H1 (cell line): ENCODE results near the gene ACAP2. TPM values are rescaled to one million over a fixed set of nuclear protein-coding genes. Genes with fewer than 3 reads are reported as not detected.

ENCODE experiments used
- CTCF ChIA-PET: fragments of 300-600 bp; sonication (Branson Sonifier 250); formaldehyde crosslinking; loops from one replicate; lab custom pipeline; 2021; ENCODE audit not compliant: partially characterized antibody; lab: Charles Lee
- POLR2A ChIA-PET: fragments of 300-600 bp; sonication (Branson Sonifier 250); formaldehyde crosslinking; loops from one replicate; lab custom pipeline; 2021; ENCODE audit warnings: inconsistent platforms; ENCODE audit not compliant: partially characterized antibody; lab: Charles Lee
- DNase-seq, 2 experiments: peaks; one replicate each; pipeline versions ENCODE4 v3.0.0 to v3.0.0-alpha.2; 2010 to 2022; ENCODE audit warnings: low spot score in 2 of 2, low read depth in 1 of 2, mixed read lengths in 1 of 2
- FAIRE-seq: peaks from 2 replicates; lab custom pipeline; 2011; peaks lifted over from hg19 to GRCh38; lab: Jason Lieb, UNC
- H2AFZ ChIP-seq: 2 replicates; pipeline ENCODE4 v1.8.1; 2012; ENCODE audit warnings: low read length, inconsistent platforms
- H2AK5ac ChIP-seq: 2 replicates; pipeline ENCODE4 v1.6.1; 2013; ENCODE audit warnings: low read depth, low read length
- H2BK120ac ChIP-seq: replicated peaks from 2 replicates; pipeline ENCODE3; 2013; ENCODE audit warnings: low read depth, low read length, inconsistent platforms
- H2BK12ac ChIP-seq: 2 replicates; pipeline ENCODE4 v1.6.1; 2013; ENCODE audit warnings: low read depth, low read length
- H2BK15ac ChIP-seq: 2 replicates; pipeline ENCODE4 v1.6.1; 2013; ENCODE audit warnings: low read length
- H2BK20ac ChIP-seq: 2 replicates; pipeline ENCODE4 v1.6.1; 2013; ENCODE audit warnings: low read length
- H2BK5ac ChIP-seq: 2 replicates; pipeline ENCODE4 v1.6.1; 2013; ENCODE audit warnings: low read depth, low read length
- H3K14ac ChIP-seq: 2 replicates; pipeline ENCODE4 v1.6.1; 2013; ENCODE audit warnings: inconsistent platforms; ENCODE audit not compliant: insufficient read length
- H3K18ac ChIP-seq: 2 replicates; pipeline ENCODE4 v1.6.1; 2013; ENCODE audit warnings: low read length; ENCODE audit errors: extremely low read depth
- H3K23ac ChIP-seq: 2 replicates; pipeline ENCODE4 v1.6.1; 2013; ENCODE audit warnings: inconsistent platforms; ENCODE audit not compliant: insufficient read length
- H3K23me2 ChIP-seq: 2 replicates; pipeline ENCODE4 v1.6.1; 2013; ENCODE audit warnings: low read depth, low read length
- H3K27ac ChIP-seq: 2 replicates; pipeline ENCODE4 v1.6.1; 2011; ENCODE audit warnings: low read depth, low read length, inconsistent platforms
- H3K27me3 ChIP-seq, 4 experiments: replicated peaks in 1 of 4; 1 replicate in 1 of 4; 2 replicates in 3 of 4; pipeline versions ENCODE4 v1.6.1 to v1.8.1; 2011 to 2013; ENCODE audit warnings: low read length in 3 of 4, mild to moderate bottlenecking in 3 of 4, inconsistent platforms in 2 of 4, mixed read lengths in 2 of 4, moderate library complexity in 1 of 4; ENCODE audit not compliant: control insufficient read depth in 3 of 4, insufficient read depth in 3 of 4; ENCODE audit errors: extremely low read depth in 1 of 4
- H3K36me3 ChIP-seq, 4 experiments: 2 replicates each; pipeline versions ENCODE4 v1.6.1 to v1.8.1; 2011 to 2013; ENCODE audit warnings: mild to moderate bottlenecking in 4 of 4, low read length in 3 of 4, moderate library complexity in 2 of 4, control low read depth in 1 of 4, inconsistent platforms in 1 of 4; ENCODE audit not compliant: insufficient read depth in 4 of 4, control insufficient read depth in 2 of 4
- H3K4ac ChIP-seq: replicated peaks from 2 replicates; pipeline ENCODE3; 2013; ENCODE audit warnings: low read length, low read depth, mixed read lengths, inconsistent platforms; ENCODE audit not compliant: insufficient read length
- H3K4me1 ChIP-seq, 4 experiments: replicated peaks in 1 of 4; 1 replicate in 1 of 4; 2 replicates in 3 of 4; pipeline versions ENCODE4 v1.6.1 to v1.8.1; 2011 to 2013; ENCODE audit warnings: low read length in 3 of 4, inconsistent platforms in 2 of 4, mixed read lengths in 1 of 4; ENCODE audit not compliant: insufficient read depth in 4 of 4, control insufficient read depth in 3 of 4
- H3K4me2 ChIP-seq, 2 experiments: 2 replicates each; pipeline versions ENCODE4 v1.6.1 to v1.8.1; 2011 to 2013; ENCODE audit warnings: low read depth in 2 of 2, low read length in 2 of 2, control low read depth in 1 of 2, inconsistent platforms in 1 of 2, mild to moderate bottlenecking in 1 of 2; ENCODE audit not compliant: insufficient read depth in 1 of 2
- H3K4me3 ChIP-seq, 4 experiments: fragments of 200-600, 300-600 bp in 1 of 4; sonication (generic), shearing (Covaris generic), sonication (Bioruptor Twin) in 1 of 4; 2 replicates each; pipeline versions ENCODE4 v1.5.1 to v1.8.1; 2011 to 2016; ENCODE audit warnings: low read length in 4 of 4, low read depth in 3 of 4, control low read depth in 2 of 4, inconsistent platforms in 2 of 4, mild to moderate bottlenecking in 2 of 4, mixed read lengths in 1 of 4, moderate library complexity in 1 of 4; ENCODE audit not compliant: insufficient read depth in 2 of 4; ENCODE audit errors: extremely low read depth in 1 of 4
- H3K56ac ChIP-seq: replicated peaks from 2 replicates; pipeline ENCODE3; 2013; ENCODE audit warnings: low read depth, mild to moderate bottlenecking, mixed read lengths, low read length, inconsistent platforms; ENCODE audit not compliant: insufficient read length
- H3K79me1 ChIP-seq: 2 replicates; pipeline ENCODE4 v1.6.1; 2013; ENCODE audit warnings: low read depth, low read length, control low read depth
- H3K79me2 ChIP-seq, 2 experiments: 2 replicates each; pipeline versions ENCODE4 v1.6.1 to v1.8.1; 2012 to 2013; ENCODE audit warnings: low read length in 2 of 2, mild to moderate bottlenecking in 2 of 2, inconsistent platforms in 1 of 2; ENCODE audit not compliant: insufficient read depth in 2 of 2, control insufficient read depth in 1 of 2
- H3K9ac ChIP-seq, 4 experiments: replicated peaks in 1 of 4; 1 replicate in 1 of 4; 2 replicates in 3 of 4; pipeline versions ENCODE4 v1.6.1 to v1.8.1; 2011 to 2013; ENCODE audit warnings: low read depth in 3 of 4, low read length in 3 of 4, control low read depth in 2 of 4, mild to moderate bottlenecking in 2 of 4, moderate library complexity in 2 of 4, inconsistent platforms in 1 of 4; ENCODE audit errors: extremely low read depth in 1 of 4
- H3K9me3 ChIP-seq, 2 experiments: 2 replicates each; pipeline versions ENCODE4 v1.6.1 to v1.8.1; 2012 to 2013; ENCODE audit warnings: mild to moderate bottlenecking in 2 of 2, moderate library complexity in 2 of 2, control low read depth in 1 of 2, inconsistent platforms in 1 of 2, low read depth in 1 of 2, low read length in 1 of 2, mixed read lengths in 1 of 2; ENCODE audit not compliant: insufficient read depth in 2 of 2
- H4K20me1 ChIP-seq, 2 experiments: replicated peaks in 1 of 2; 2 replicates each; pipeline versions ENCODE3 to v1.8.1; 2011 to 2013; ENCODE audit warnings: inconsistent platforms in 2 of 2, low read length in 2 of 2, mild to moderate bottlenecking in 1 of 2; ENCODE audit not compliant: insufficient read depth in 2 of 2, control insufficient read depth in 1 of 2
- H4K5ac ChIP-seq: 2 replicates; pipeline ENCODE4 v1.6.1; 2013; ENCODE audit warnings: low read length, low read depth, mixed read lengths, inconsistent platforms; ENCODE audit not compliant: insufficient read length
- H4K8ac ChIP-seq: 2 replicates; pipeline ENCODE4 v1.8.0; 2013; ENCODE audit warnings: mild to moderate bottlenecking, moderate library complexity, low read length, inconsistent platforms; ENCODE audit not compliant: insufficient read depth; ENCODE audit errors: extremely low read depth
- H4K91ac ChIP-seq: replicated peaks from 2 replicates; pipeline ENCODE3; 2013; ENCODE audit warnings: low read length, mixed read lengths, inconsistent platforms; ENCODE audit not compliant: insufficient read length
- CEBPB ChIP-seq: IDR thresholded peaks from 2 replicates; pipeline ENCODE4 v1.6.1; 2012; ENCODE audit warnings: low read depth, low read length
- CHD1 ChIP-seq: IDR thresholded peaks from 2 replicates; pipeline ENCODE4 v1.6.1; 2012; ENCODE audit warnings: low read depth, low read length, improper control_type of control experiment
- KDM4A ChIP-seq: IDR thresholded peaks from one replicate; pipeline ENCODE4 v1.7.1; 2012; ENCODE audit warnings: low read depth, mild to moderate bottlenecking, moderate library complexity, low read length, inconsistent platforms; ENCODE audit not compliant: severe bottlenecking
- RBBP5 ChIP-seq: IDR thresholded peaks from 2 replicates; pipeline ENCODE4 v1.7.1; 2012; ENCODE audit warnings: low read depth, mild to moderate bottlenecking, inconsistent platforms, low read length, moderate library complexity, borderline replicate concordance
- TAF1 ChIP-seq: IDR thresholded peaks from 2 replicates; pipeline ENCODE4 v1.6.1; 2011; ENCODE audit warnings: mild to moderate bottlenecking, low read depth, low read length
- YY1 ChIP-seq: IDR thresholded peaks from 2 replicates; pipeline ENCODE4 v1.6.1; 2011; ENCODE audit warnings: low read depth, mild to moderate bottlenecking, low read length
- WGBS, 2 experiments: shearing (Covaris generic) in 1 of 2; methylation state at CpG; one replicate each; pipeline versions ENCODE4 v1.1.6 to v1.1.7; 2013 to 2015; ENCODE audit warnings: low lambda C conversion rate in 2 of 2, mixed read lengths in 2 of 2, inconsistent platforms in 1 of 2, low coverage in 1 of 2, missing lambda C conversion rate in 1 of 2; ENCODE audit not compliant: insufficient replicate concordance in 2 of 2, insufficient coverage in 1 of 2, insufficient read length in 1 of 2; ENCODE audit errors: extremely low coverage in 1 of 2, missing lambda C conversion rate in 1 of 2; 5-methylcytosine and 5-hydroxymethylcytosine counted together
- polyA plus RNA-seq, 7 experiments: library from polyadenylated mRNA; depleted of rRNA in 3 of 7; stranded (reverse) in 5 of 7; unstranded in 2 of 7; fragments of >200 nt in 5 of 7; fragments of 200-250 nt in 2 of 7; gene quantifications; 1 replicate in 5 of 7; 2 replicates in 1 of 7; 4 replicates in 1 of 7; pipeline versions ENCODE4 v1.2.1 to v1.2.3, GENCODE V29; 2011 to 2013; ENCODE audit warnings: missing spikeins in 2 of 7, mixed read lengths in 2 of 7
- total RNA-seq: library from RNA; stranded (reverse); fragmentation: NEBNext Ultra II Directional; extraction: Animal tissue kit (Norgen Biotek cat#: 25700); gene quantifications from 2 replicates; pipeline ENCODE4 v1.2.1, GENCODE V29; 2021

ACAP2 gene
- total and polyA plus RNA-seq, 2 of the 8 experiments (the other 6 are each of a cell fraction or from before 2014, with no cell fraction given): 7.7 to 37.3 TPM

DNA sequence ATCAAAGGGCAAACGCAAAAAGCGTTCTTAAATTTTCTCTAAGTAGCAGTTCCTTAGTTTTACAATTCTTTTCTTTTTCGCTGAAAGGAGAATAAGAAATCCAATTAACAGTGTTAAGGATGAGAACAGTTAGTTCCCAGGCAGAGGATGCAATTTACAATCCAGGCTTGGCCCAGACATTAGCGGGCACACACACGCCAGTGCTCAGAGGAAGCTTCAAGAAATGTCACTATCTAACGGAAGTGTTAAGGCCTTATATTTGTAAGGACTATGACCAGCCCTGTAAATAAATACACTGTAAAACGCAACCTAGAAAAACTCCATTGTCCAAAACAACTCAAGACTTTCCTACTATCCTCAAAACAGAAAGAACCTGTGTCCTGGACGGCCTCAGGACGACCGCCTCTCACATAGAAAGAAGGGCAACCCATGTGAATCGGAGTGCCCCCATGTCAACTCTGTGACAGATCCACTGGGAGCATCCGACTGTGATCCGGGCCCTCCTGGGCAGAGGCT, 1.3 kb downstream of the ACAP2 start:
- 32% methylated on average over 13 of the region's 13 CpGs; no CpG with 5 or more reads in 1 of the 2 experiments for WGBS, 2 experiments

More for the DNA sequence above, 1.3 kb downstream of the ACAP2 start:
- no peak overlapping the region for H3K14ac ChIP-seq
- no peak overlapping the region for H2BK12ac ChIP-seq
- H3K4me3 ChIP-seq: peak overlapping the region; percentile 75 to 89 (median 88)
- no peak overlapping the region for H2BK15ac ChIP-seq
- no peak overlapping the region for H2BK120ac ChIP-seq
- no peak overlapping the region for H3K27ac ChIP-seq
- peak overlapping the region in 3 of 4 experiments; percentile 48 to 76 (median 50); a peak in 6 of 7 replicates for H3K9ac ChIP-seq
- H3K4me2 ChIP-seq: peak overlapping the region; percentile 68 to 96
- H4K20me1 ChIP-seq: peaks cover 0 to 6% of the 10 kb centered on the region in 2 experiments
- POLR2A ChIA-PET: interaction anchor here (0.9 to 2.9 kb wide), 4 partner anchors 10 to 171 kb away, joined by 3 to 13 read pairs (median 4); partner anchors contain the start of genes PPP1R2 and XXYLT1
- no peak overlapping the region for H3K18ac ChIP-seq
- H3K36me3 ChIP-seq: no peaks in the 10 kb centered on the region
- H2BK20ac ChIP-seq: no peak overlapping the region
- no peaks in the 10 kb centered on the region for H3K27me3 ChIP-seq
- H3K56ac ChIP-seq: no peak overlapping the region
- peaks cover 5 to 16% (median 8%) of the 10 kb centered on the region in 4 experiments; a peak in 5 of 7 replicates for H3K4me1 ChIP-seq
- peaks cover 8% of the 10 kb centered on the region for H3K23me2 ChIP-seq
- no peak overlapping the region for H2BK5ac ChIP-seq
- no peak overlapping the region for H3K4ac ChIP-seq
- H4K91ac ChIP-seq: no peak overlapping the region
- H3K23ac ChIP-seq: no peak overlapping the region
- no peak overlapping the region for H2AK5ac ChIP-seq
- H4K8ac ChIP-seq: peak overlapping the region; percentile 57
- peaks cover 4% of the 10 kb centered on the region for H3K79me1 ChIP-seq
- H3K79me2 ChIP-seq: peaks cover 0 to 49% of the 10 kb centered on the region in 2 experiments; a peak in 2 of 4 replicates
- CTCF ChIA-PET: interaction anchor here (0.6 to 0.7 kb wide), 2 partner anchors 328 to 407 kb away, joined by 3 to 4 read pairs; no protein-coding TSS in a partner anchor
- 0 out of 2 replicates have a peak overlapping the region, but pooled peaks have one; percentile 27 for H2AFZ ChIP-seq
- FAIRE-seq (no peak), DNase-seq (no peak)
- H4K5ac ChIP-seq: no peak overlapping the region
- no peaks in the 10 kb centered on the region for H3K9me3 ChIP-seq
- TF ChIP-seq YY1: no peak
- TF ChIP-seq KDM4A: no peak
- no peak for TF ChIP-seq RBBP5
- TF ChIP-seq CHD1: no peak
- no peak for TF ChIP-seq TAF1
- TF ChIP-seq CEBPB: no peak
